A549 (cell line): ENCODE results near the gene MCU.

Source experiments
- CTCF ChIP-seq: fragments of >200 bp; sonication (Bioruptor Twin); formaldehyde crosslinking; IDR thresholded peaks from 3 replicates; pipeline ENCODE4 v1.5.1; 2016
- POLR2AphosphoS2 ChIP-seq: conservative IDR thresholded peaks from 2 replicates; pipeline ENCODE4 v1.6.1; 2012; ENCODE audit warnings: low read length, improper control_type of control experiment, inconsistent platforms

- TF ChIP-seq POLR2AphosphoS2 (no peak), CTCF (no peak)
These were observed 50.9 kb downstream of the MCU start for GRCh38 chr10:72742797-72743196.
